ENCODE data around the gene CFAP298. TPM values are rescaled to one million over a fixed set of nuclear protein-coding genes. Genes with fewer than 3 reads are reported as not detected.

Gene CFAP298
- total and polyA plus RNA-seq, 7 donors: 14.4 to 38.6 (median 24.7) TPM

DNA sequence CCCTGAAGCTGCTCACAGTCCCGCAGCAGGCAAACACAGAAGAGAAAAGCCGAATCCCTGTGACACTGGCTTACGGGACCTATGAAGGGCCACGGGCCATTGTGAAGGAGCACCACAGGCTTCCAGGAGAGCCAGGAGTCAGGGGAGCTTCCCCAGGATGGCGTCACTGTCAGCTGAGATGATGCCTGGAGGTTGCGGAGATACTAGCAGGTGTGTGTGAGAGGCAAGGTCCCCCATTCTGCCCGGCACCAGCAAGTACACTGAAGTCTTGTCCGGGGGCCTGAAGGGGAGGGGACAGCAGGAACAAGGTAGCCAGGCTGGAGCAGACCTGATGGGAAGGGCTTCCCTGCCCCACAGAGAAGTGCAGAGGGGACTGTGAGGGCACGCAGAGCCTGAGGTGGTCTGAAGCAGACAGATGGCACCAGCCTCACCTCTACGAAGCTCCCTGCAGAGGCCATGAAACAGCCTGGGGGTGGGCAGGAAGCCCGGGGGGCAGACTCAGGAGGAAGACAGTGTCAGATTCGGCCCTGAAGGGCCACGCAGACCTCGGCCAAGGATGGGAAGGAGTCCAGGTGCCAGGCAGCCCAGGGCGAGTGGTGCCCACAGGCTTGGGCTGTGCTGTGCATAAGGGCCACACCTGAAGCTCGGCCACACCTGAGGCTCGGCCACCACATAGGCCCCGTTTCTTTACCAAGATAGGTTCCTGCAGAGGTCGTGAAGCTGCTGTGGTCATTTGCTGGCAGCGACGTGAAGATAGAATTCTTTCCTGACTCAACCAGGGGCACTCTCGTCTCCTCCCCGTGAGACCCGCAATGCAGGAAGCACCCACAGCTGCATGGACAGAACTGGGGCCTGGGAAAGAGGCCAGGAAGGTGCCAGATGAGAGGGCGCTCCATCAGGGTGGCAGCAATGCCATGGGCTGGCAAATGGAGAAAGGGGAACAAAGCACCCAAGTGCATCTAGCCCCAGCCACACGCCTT, 36.9 kb downstream of the CFAP298 start:
- no peak for DNase-seq
- Histone ChIP-seq H3K27ac (no peak overlapping the region), H3K27me3 (no peaks in the 10 kb centered on the region), H3K4me3 (no peak overlapping the region), H3K4me1 (no peaks in the 10 kb centered on the region), H3K9me3 (no peaks in the 10 kb centered on the region), H3K36me3 (no peaks in the 10 kb centered on the region)
- intact Hi-C loops (cut with DNase I): loop anchor here (10.0 kb wide), 1 partner anchor 710 kb away; no protein-coding TSS in a partner anchor
- 92 to 93% methylated on average over 26 of the region's 26 CpGs for WGBS, 2 donors
- TF ChIP-seq POLR2A (IDR thresholded peaks at IDR 0.05) (no peak), POLR2AphosphoS5 (IDR thresholded peaks at IDR 0.05) (no peak), EP300 (IDR thresholded peaks at IDR 0.05) (no peak), CTCF (IDR thresholded peaks at IDR 0.05) (no peak)

DNA sequence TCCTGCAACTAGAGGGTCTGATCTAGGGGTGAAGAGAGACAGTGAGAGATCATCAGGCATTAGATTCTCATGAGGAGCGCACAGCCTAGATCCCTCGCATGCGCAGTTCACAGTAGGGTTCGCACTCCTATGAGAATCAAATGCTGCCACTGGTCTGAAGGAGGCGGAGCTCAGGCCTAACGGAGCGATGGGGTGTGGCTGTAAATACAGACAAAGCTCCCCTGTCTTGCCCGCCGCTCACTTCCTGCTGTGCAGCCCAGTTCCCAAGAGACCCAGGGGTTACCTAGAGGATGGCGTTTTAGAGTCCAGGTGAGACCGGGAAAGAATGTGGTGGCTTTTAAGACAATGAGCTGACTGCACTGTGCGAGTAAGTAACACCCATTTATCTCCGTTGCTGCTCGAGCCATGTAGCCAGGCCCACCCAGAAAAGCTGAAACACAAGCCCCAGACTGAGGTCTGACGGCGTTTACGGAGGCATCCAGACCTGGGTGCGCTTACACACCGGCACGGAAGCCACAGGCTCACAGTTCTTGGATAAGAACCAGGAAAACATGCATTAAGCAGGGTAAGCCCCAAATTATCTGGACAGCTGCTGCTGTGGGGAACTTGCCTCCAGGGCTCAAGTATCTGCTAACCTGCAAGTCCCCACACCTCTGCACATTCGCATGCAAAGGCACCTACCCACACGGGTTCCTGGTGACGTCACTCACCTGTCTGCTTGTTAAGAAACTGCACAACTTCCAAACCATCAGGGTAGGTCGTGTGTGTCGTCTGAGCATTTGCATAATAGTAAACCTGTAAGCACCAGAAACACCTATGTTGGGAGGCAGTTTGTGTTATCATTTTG, 39.4 kb downstream of the CFAP298 start:
- H3K9me3 ChIP-seq: no peaks in the 10 kb centered on the region
- TF ChIP-seq EP300 (IDR thresholded peaks at IDR 0.05) (no peak), POLR2A (IDR thresholded peaks at IDR 0.05) (no peak), CTCF (IDR thresholded peaks at IDR 0.05) (no peak), POLR2AphosphoS5 (IDR thresholded peaks at IDR 0.05) (no peak)
- no peaks in the 10 kb centered on the region for H3K36me3 ChIP-seq
- intact Hi-C loops (cut with DNase I): loop anchor here (10.0 kb wide), 1 partner anchor 708 kb away; no protein-coding TSS in a partner anchor
- 18 to 63% methylated on average over 25 of the region's 25 CpGs for WGBS, 2 donors
- H3K4me3 ChIP-seq: no peak overlapping the region
- peaks cover 0 to 13% (median 10%) of the 10 kb centered on the region in 4 donors for H3K4me1 ChIP-seq
- no peak overlapping the region for H3K27ac ChIP-seq
- no peaks in the 10 kb centered on the region for H3K27me3 ChIP-seq
- no peak for DNase-seq

DNA sequence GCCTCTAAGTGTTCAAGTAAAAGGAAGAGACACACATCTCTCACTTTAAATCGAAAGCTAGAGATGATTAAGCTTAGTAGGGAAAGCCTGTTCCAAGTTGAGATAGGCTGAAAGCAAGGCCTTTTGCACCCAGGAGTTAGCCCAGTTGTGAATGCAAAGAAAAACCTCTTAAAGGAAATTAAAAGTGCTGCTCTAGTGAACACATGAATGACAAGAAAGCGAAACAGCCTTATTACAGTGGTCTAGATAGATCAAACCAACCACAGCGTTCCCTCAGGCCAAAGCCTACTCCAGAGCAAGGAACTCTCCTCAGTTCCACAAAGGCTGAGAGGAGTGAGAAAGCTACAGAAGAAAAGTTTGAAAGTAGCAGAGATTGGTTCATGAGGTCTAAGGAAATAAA, 41.7 kb downstream of the CFAP298 start:
- TF ChIP-seq EP300 (IDR thresholded peaks at IDR 0.05): no peak
- Histone ChIP-seq H3K9me3 (no peaks in the 10 kb centered on the region), H3K4me1 (peaks cover 0 to 13% (median 10%) of the 10 kb centered on the region in 4 donors), H3K27ac (no peak overlapping the region), H3K27me3 (no peaks in the 10 kb centered on the region), H3K4me3 (no peak overlapping the region), H3K36me3 (no peaks in the 10 kb centered on the region)
- intact Hi-C loops (cut with DNase I): loop anchor here (10.0 kb wide), 1 partner anchor 706 kb away; no protein-coding TSS in a partner anchor
- no peak for DNase-seq
- WGBS, 2 donors: 81 to 91% methylated on average over 3 of the region's 3 CpGs

- peak overlapping the region; percentile 78 to 88 (median 83) for H3K27ac ChIP-seq
- intact Hi-C loops (cut with DNase I): loop anchor here (2.0 to 10.0 kb wide), 3 partner anchors 157 to 705 kb away; partner anchors contain the start of gene EVA1C
- TF ChIP-seq CTCF (IDR thresholded peaks at IDR 0.05) (peak; percentile 60 to 85 (median 76)), POLR2AphosphoS5 (IDR thresholded peaks at IDR 0.05) (no peak), EP300 (IDR thresholded peaks at IDR 0.05) (no peak)
- WGBS, 2 donors: 2 to 4% methylated on average over 61 of the region's 61 CpGs
- H3K9me3 ChIP-seq: peaks cover 0 to 5% (median 0%) of the 10 kb centered on the region in 4 donors
- H3K4me3 ChIP-seq: peak overlapping the region; percentile 35 to 62 (median 56)
- no peaks in the 10 kb centered on the region for H3K36me3 ChIP-seq
- H3K4me1 ChIP-seq: peaks cover 0 to 13% (median 10%) of the 10 kb centered on the region in 4 donors
- H3K27me3 ChIP-seq: no peaks in the 10 kb centered on the region
- DNase-seq: peak; percentile 89
Measured at GRCh38 chr21:32569261-32570230, 42.6 kb downstream of the CFAP298 start.
